Activated naive CD4-positive, alpha-beta T cell treated with anti-CD3 and anti-CD28 coated beads, Interleukin-2, amount 10 ng/mL, durations not matched to agents 7 days and 5 days (primary cell): ENCODE results near the gene RPSA.
"Not testable (repeated sequence)": the region's sequence is repeated elsewhere in the genome, so short reads cannot be mapped to it uniquely, and the experiment has no call there.

Experiments used
- CTCF ChIA-PET: fragments of 350-600 bp; sonication (Branson Sonifier 250); formaldehyde crosslinking; loops from one replicate; lab custom pipeline; 2021; ENCODE audit warnings: antibody characterized with exemption; lab: Charles Lee
- DNase-seq: peaks from one replicate; pipeline ENCODE4 v3.0.0-alpha.2; 2020
- H3K27ac Mint-ChIP-seq: one replicate; pipeline ENCODE4 v1.8.0; 2021; ENCODE audit warnings: mild to moderate bottlenecking, moderate library complexity, mixed read lengths
- H3K27me3 Mint-ChIP-seq: one replicate; pipeline ENCODE4 v1.8.0; 2021; ENCODE audit warnings: mild to moderate bottlenecking, mixed read lengths
- H3K36me3 Mint-ChIP-seq: one replicate; pipeline ENCODE4 v1.8.0; 2021; ENCODE audit warnings: mixed read lengths
- H3K4me1 Mint-ChIP-seq: one replicate; pipeline ENCODE4 v1.8.0; 2021; ENCODE audit warnings: mixed read lengths
- H3K4me3 Mint-ChIP-seq: one replicate; pipeline ENCODE4 v1.8.0; 2021; ENCODE audit warnings: mild to moderate bottlenecking, moderate library complexity, mixed read lengths
- H3K9me3 Mint-ChIP-seq: one replicate; pipeline ENCODE4 v1.8.0; 2021; ENCODE audit warnings: mixed read lengths

RPSA gene

GRCh38 chr3:39440316-39440715, 33.8 kb downstream of the RPSA start:
- H3K9me3 Mint-ChIP-seq = no peaks in the 10 kb centered on the region
- H3K27me3 Mint-ChIP-seq = peaks cover 8% of the 10 kb centered on the region
- CTCF ChIA-PET = no interaction called here
- DNase-seq = no peak
- no peaks in the 10 kb centered on the region for H3K4me1 Mint-ChIP-seq
- no peak overlapping the region for H3K4me3 Mint-ChIP-seq
- no peaks in the 10 kb centered on the region for H3K36me3 Mint-ChIP-seq
- H3K27ac Mint-ChIP-seq = no peak overlapping the region

GRCh38 chr3:39443530-39443929, 37.0 kb downstream of the RPSA start:
- Mint-ChIP-seq H3K4me3 (no peak overlapping the region), H3K4me1 (no peaks in the 10 kb centered on the region), H3K27me3 (peaks cover 15% of the 10 kb centered on the region), H3K9me3 (no peaks in the 10 kb centered on the region), H3K27ac (no peak overlapping the region), H3K36me3 (no peaks in the 10 kb centered on the region)
- DNase-seq = no peak
- CTCF ChIA-PET = no interaction called here

GRCh38 chr3:39445927-39446326, 39.4 kb downstream of the RPSA start:
- peaks cover 15% of the 10 kb centered on the region for H3K27me3 Mint-ChIP-seq
- no peak overlapping the region for H3K27ac Mint-ChIP-seq
- no peaks in the 10 kb centered on the region for H3K36me3 Mint-ChIP-seq
- no peak for DNase-seq
- H3K4me1 Mint-ChIP-seq = no peaks in the 10 kb centered on the region
- no peaks in the 10 kb centered on the region for H3K9me3 Mint-ChIP-seq
- CTCF ChIA-PET = interaction anchor here (0.6 to 5.9 kb wide), 12 partner anchors 11 to 162 kb away, joined by 3 to 81 read pairs (median 3); partner anchors contain the start of gene RPSA
- H3K4me3 Mint-ChIP-seq = no peak overlapping the region

GRCh38 chr3:39446444-39446843, 39.9 kb downstream of the RPSA start:
- Mint-ChIP-seq H3K36me3 (no peaks in the 10 kb centered on the region), H3K4me3 (no peak overlapping the region), H3K27me3 (peaks cover 15% of the 10 kb centered on the region), H3K4me1 (no peaks in the 10 kb centered on the region), H3K9me3 (no peaks in the 10 kb centered on the region), H3K27ac (no peak overlapping the region)
- CTCF ChIA-PET = interaction anchor here (0.8 to 5.9 kb wide), 14 partner anchors 12 to 1893 kb away, joined by 3 to 81 read pairs (median 3); partner anchors contain the start of gene RPSA
- DNase-seq = no peak

- H3K36me3 Mint-ChIP-seq = no peaks in the 10 kb centered on the region
- H3K9me3 Mint-ChIP-seq = no peaks in the 10 kb centered on the region
- H3K27me3 Mint-ChIP-seq = peaks cover 19% of the 10 kb centered on the region
- H3K4me3 Mint-ChIP-seq = no peak overlapping the region
- peak; percentile 72 for DNase-seq
- CTCF ChIA-PET = interaction anchor here (0.6 to 5.9 kb wide), 17 partner anchors 12 to 1894 kb away, joined by 3 to 81 read pairs (median 3); partner anchors contain the start of genes MOBP and RPSA
- no peak overlapping the region for H3K27ac Mint-ChIP-seq
- H3K4me1 Mint-ChIP-seq = no peaks in the 10 kb centered on the region
Observed at GRCh38 chr3:39447637-39448483, 41.3 kb downstream of the RPSA start.

GRCh38 chr3:39448506-39449233, 42.1 kb downstream of the RPSA start:
- no peak for DNase-seq
- CTCF ChIA-PET = interaction anchor here (0.7 to 5.9 kb wide), 6 partner anchors 19 to 59 kb away, joined by 3 to 81 read pairs (median 7); partner anchors contain the start of genes MOBP and RPSA
- Mint-ChIP-seq H3K4me1 (no peaks in the 10 kb centered on the region), H3K9me3 (no peaks in the 10 kb centered on the region), H3K27ac (no peak overlapping the region), H3K36me3 (no peaks in the 10 kb centered on the region), H3K27me3 (peaks cover 16% of the 10 kb centered on the region), H3K4me3 (no peak overlapping the region)

- H3K27ac Mint-ChIP-seq = no peak overlapping the region
- no peak overlapping the region for H3K4me3 Mint-ChIP-seq
- no peaks in the 10 kb centered on the region for H3K9me3 Mint-ChIP-seq
- H3K4me1 Mint-ChIP-seq = no peaks in the 10 kb centered on the region
- no peak for DNase-seq
- H3K36me3 Mint-ChIP-seq = no peaks in the 10 kb centered on the region
- CTCF ChIA-PET = interaction anchor here (1.3 to 5.9 kb wide), 2 partner anchors 49 to 58 kb away, joined by 4 to 81 read pairs; no protein-coding TSS in a partner anchor
- peaks cover 15% of the 10 kb centered on the region for H3K27me3 Mint-ChIP-seq
Observed at GRCh38 chr3:39449796-39450195, 43.3 kb downstream of the RPSA start.

- Mint-ChIP-seq H3K4me1 (no peaks in the 10 kb centered on the region), H3K36me3 (no peaks in the 10 kb centered on the region), H3K9me3 (no peaks in the 10 kb centered on the region), H3K4me3 (no peak overlapping the region), H3K27me3 (peaks cover 15% of the 10 kb centered on the region), H3K27ac (no peak overlapping the region)
- CTCF ChIA-PET = no interaction called here
- DNase-seq = no peak
Observed at GRCh38 chr3:39453134-39453533, 46.6 kb downstream of the RPSA start.

- CTCF ChIA-PET = interaction anchor here (0.8 kb wide), 1 partner anchor 25 kb away, joined by 5 read pairs; no protein-coding TSS in a partner anchor
- peaks cover 11% of the 10 kb centered on the region for H3K27me3 Mint-ChIP-seq
- H3K36me3 Mint-ChIP-seq, DNase-seq, H3K27ac Mint-ChIP-seq, H3K4me3 Mint-ChIP-seq, H3K4me1 Mint-ChIP-seq, H3K9me3 Mint-ChIP-seq: not testable (repeated sequence)
Observed at GRCh38 chr3:39453872-39454271, 47.4 kb downstream of the RPSA start.

GRCh38 chr3:39454591-39455217, 48.2 kb downstream of the RPSA start:
- Mint-ChIP-seq H3K9me3 (no peaks in the 10 kb centered on the region), H3K4me1 (no peaks in the 10 kb centered on the region), H3K4me3 (no peak overlapping the region), H3K27me3 (peaks cover 11% of the 10 kb centered on the region), H3K27ac (no peak overlapping the region), H3K36me3 (no peaks in the 10 kb centered on the region)
- DNase-seq = no peak
- CTCF ChIA-PET = interaction anchor here (0.8 kb wide), 1 partner anchor 24 kb away, joined by 5 read pairs; no protein-coding TSS in a partner anchor

GRCh38 chr3:39456159-39456558, 49.6 kb downstream of the RPSA start:
- no peak for DNase-seq
- Mint-ChIP-seq H3K27ac (no peak overlapping the region), H3K4me3 (no peak overlapping the region), H3K27me3 (peaks cover 17% of the 10 kb centered on the region), H3K9me3 (no peaks in the 10 kb centered on the region), H3K4me1 (no peaks in the 10 kb centered on the region), H3K36me3 (no peaks in the 10 kb centered on the region)
- CTCF ChIA-PET = no interaction called here

- Mint-ChIP-seq H3K27me3 (peaks cover 20% of the 10 kb centered on the region), H3K4me1 (no peaks in the 10 kb centered on the region), H3K27ac (no peak overlapping the region), H3K9me3 (no peaks in the 10 kb centered on the region), H3K4me3 (no peak overlapping the region), H3K36me3 (no peaks in the 10 kb centered on the region)
- DNase-seq = no peak
- CTCF ChIA-PET = no interaction called here
Observed at GRCh38 chr3:39457361-39457760, 50.8 kb downstream of the RPSA start.

GRCh38 chr3:39458579-39458978, 52.1 kb downstream of the RPSA start:
- peaks cover 18% of the 10 kb centered on the region for H3K27me3 Mint-ChIP-seq
- not testable (repeated sequence) for H3K4me1 Mint-ChIP-seq, H3K4me3 Mint-ChIP-seq, H3K27ac Mint-ChIP-seq, H3K9me3 Mint-ChIP-seq, DNase-seq, H3K36me3 Mint-ChIP-seq
- CTCF ChIA-PET = interaction anchor here (0.7 kb wide), 1 partner anchor 13 kb away, joined by 3 read pairs; no protein-coding TSS in a partner anchor

GRCh38 chr3:39460677-39461076, 54.2 kb downstream of the RPSA start:
- CTCF ChIA-PET = interaction anchor here (1.0 kb wide), 1 partner anchor 29 kb away, joined by 3 read pairs; no protein-coding TSS in a partner anchor
- no peak for DNase-seq
- H3K9me3 Mint-ChIP-seq = no peaks in the 10 kb centered on the region
- no peaks in the 10 kb centered on the region for H3K36me3 Mint-ChIP-seq
- peaks cover 21% of the 10 kb centered on the region for H3K27me3 Mint-ChIP-seq
- H3K4me3 Mint-ChIP-seq = no peak overlapping the region
- H3K27ac Mint-ChIP-seq = no peak overlapping the region
- no peaks in the 10 kb centered on the region for H3K4me1 Mint-ChIP-seq
